ENCODE data around the gene PEF1.

The PEF1 gene

GRCh38 chr1:31627930-31628559, 16.6 kb downstream of the PEF1 start:
- DNase-seq (ENCODE audit: low spot score): no peak

- DNase-seq (ENCODE audit: low spot score): no peak
Observed at GRCh38 chr1:31627301-31627929, 17.3 kb downstream of the PEF1 start.

GRCh38 chr1:31626223-31627207, 18.2 kb downstream of the PEF1 start:
- no peak for DNase-seq (ENCODE audit: low spot score)

GRCh38 chr1:31625561-31626222, 19.0 kb downstream of the PEF1 start:
- no peak for DNase-seq (ENCODE audit: low spot score)

GRCh38 chr1:31624731-31625514, 19.8 kb downstream of the PEF1 start:
- DNase-seq (ENCODE audit: low spot score): no peak

GRCh38 chr1:31624309-31624708, 20.4 kb downstream of the PEF1 start:
- DNase-seq (ENCODE audit: low spot score): no peak

GRCh38 chr1:31623365-31623764, 21.3 kb downstream of the PEF1 start:
- DNase-seq (ENCODE audit: low spot score): no peak

GRCh38 chr1:31621847-31622730, 22.6 kb downstream of the PEF1 start:
- DNase-seq (ENCODE audit: low spot score): no peak

- no peak for DNase-seq (ENCODE audit: low spot score)
Observed at GRCh38 chr1:31621498-31621820, 23.2 kb downstream of the PEF1 start.

- DNase-seq (ENCODE audit: low spot score): no peak
Observed at GRCh38 chr1:31620631-31621497, 23.8 kb downstream of the PEF1 start.

GRCh38 chr1:31618916-31619846, 25.5 kb downstream of the PEF1 start:
- DNase-seq (ENCODE audit: low spot score): no peak

GRCh38 chr1:31617916-31618746, 26.5 kb downstream of the PEF1 start:
- DNase-seq (ENCODE audit: low spot score): peak; percentile 45

GRCh38 chr1:31617218-31617915, 27.3 kb downstream of the PEF1 start, which contains the start of gene HCRTR1:
TSS of gene HCRTR1 (plus strand) at chr1:31617689. CDS start at chr1:31619193, 1,504 bp downstream.
- no peak for DNase-seq (ENCODE audit: low spot score)

- no peak for DNase-seq (ENCODE audit: low spot score)
Observed at GRCh38 chr1:31615939-31616338, 28.7 kb downstream of the PEF1 start.

GRCh38 chr1:31615414-31615813, 29.3 kb downstream of the PEF1 start:
- DNase-seq (ENCODE audit: low spot score): no peak

- peak; percentile 82 for DNase-seq (ENCODE audit: low spot score)
Observed at GRCh38 chr1:31614414-31615005, 30.2 kb downstream of the PEF1 start.

Measured in SK-N-DZ (cell line).